COLO668 (cell line): ENCODE data around the gene PLCB4.

Experiments
- DNase-seq: peaks from one replicate; lab custom pipeline; 2025; ENCODE audit not compliant: unreplicated experiment; lab: John Stamatoyannopoulos, UW

Gene PLCB4

DNA sequence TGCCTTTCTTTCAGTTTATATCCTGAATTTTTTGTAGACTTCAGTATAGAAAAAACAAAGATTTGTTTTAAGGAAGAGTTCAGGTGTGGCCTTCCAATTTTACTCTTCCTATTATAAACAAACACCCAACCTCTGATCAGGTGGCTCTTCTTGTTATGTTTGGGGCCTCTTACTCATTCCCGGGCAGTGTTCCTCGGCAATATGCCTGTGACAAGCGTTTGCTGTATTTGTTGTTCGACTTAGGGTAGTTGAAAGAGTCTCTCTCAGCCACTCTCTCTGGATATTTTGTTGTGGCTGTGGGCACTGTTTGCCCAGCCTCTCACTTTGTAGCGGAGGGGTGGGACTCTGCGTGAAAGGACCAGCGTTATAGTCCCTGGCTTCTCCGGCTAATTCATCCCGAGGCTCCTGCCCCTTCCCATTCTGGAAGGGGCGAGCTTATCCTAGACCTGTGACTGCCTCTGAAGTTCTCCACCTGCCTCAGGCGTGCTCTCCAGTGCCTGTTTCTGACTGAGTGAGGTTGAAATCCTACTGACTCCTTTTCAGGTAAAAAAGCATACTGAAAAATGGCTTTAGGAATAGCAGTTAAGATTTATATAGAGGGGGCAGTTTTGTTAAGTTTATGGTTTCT, 97.4 kb downstream of the PLCB4 start:
- no peak for DNase-seq

DNA sequence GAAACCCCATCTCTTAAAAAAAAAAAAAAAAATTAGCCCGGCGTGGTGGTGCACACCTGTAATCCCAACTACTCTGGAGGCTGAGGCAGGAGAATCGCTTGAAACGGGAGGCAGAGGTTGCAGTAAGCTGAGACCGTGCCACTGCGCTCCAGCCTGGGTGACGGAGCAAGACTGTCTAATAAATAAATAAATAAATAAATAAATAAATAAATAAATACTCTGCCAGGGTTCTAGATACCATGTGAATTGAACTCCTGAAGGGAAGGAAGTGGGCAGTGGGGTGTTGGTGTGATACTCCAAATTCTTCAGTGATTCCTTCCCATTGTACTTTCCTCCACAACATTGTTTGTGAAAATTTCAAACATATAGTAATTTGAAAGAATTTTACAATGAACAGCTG, 100.5 kb downstream of the PLCB4 start:
- DNase-seq = no peak

GRCh38 chr20:9172851-9173250, 104.0 kb downstream of the PLCB4 start:
- no peak for DNase-seq

DNA sequence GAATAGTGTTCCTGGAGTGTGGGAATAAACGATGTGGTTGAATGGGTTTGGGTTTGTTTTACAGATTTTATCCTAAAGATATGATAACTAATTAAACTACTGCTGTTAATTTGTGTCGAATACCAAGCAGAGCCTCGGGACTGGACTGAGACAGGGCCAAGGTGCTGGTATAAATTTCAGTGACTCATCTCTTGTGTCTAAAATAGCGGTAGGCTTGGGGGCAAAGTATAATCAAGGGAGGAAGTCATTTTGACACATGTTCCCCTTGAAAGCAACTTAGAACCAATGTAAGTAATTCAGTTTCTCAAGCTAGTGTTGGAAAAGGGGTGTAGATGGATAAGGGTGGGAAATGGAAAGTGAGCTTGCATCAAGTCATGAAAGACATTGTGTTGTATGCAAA, 108.4 kb downstream of the PLCB4 start:
- no peak for DNase-seq

DNA sequence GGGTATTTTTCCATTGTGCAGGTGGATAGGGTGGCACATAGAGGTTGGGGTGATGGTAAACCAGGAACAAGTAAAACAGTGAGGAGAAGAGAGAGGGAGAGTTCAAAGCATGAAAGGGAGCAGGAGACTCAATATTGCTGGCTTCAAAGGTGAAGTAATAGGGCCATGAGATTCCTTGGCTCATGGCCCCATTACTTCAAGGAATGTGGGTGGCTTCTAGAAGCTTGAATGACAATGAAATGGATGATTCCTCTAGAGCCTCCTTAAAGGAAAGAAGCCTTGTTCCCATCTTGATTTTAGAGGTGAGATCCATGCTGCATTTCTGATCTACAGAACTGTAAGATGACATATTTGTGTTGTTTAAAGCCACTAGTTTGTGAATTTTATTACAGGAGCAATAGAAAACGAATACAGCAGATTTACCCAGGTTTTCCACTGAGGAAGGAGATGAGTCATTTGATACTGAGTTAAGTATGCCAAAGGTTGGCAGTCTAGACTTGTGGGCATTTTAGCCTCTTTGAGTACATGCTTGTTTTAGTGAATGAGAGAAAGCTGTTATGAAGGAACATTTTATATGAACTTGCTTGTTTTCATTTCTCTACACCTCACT, 110.4 kb downstream of the PLCB4 start:
- DNase-seq = no peak

DNA sequence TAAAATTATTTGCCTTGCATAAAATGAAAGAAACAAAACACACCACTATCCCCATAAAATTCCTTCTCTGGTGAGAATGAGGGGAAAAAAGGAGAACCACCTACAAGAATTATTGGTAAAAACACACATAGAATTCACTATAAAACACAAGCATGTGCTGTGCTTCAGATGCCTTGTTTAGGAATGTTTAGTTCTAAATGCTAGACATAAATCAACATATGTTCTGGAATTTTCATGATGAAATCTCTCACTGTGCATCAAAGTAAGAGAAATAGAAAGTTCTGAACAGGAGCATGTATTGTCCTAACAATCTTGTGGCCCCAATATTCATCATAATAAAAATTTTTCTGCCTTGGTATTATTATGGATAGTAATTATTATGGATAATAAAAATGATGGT, 111.0 kb downstream of the PLCB4 start:
- DNase-seq = no peak

DNA sequence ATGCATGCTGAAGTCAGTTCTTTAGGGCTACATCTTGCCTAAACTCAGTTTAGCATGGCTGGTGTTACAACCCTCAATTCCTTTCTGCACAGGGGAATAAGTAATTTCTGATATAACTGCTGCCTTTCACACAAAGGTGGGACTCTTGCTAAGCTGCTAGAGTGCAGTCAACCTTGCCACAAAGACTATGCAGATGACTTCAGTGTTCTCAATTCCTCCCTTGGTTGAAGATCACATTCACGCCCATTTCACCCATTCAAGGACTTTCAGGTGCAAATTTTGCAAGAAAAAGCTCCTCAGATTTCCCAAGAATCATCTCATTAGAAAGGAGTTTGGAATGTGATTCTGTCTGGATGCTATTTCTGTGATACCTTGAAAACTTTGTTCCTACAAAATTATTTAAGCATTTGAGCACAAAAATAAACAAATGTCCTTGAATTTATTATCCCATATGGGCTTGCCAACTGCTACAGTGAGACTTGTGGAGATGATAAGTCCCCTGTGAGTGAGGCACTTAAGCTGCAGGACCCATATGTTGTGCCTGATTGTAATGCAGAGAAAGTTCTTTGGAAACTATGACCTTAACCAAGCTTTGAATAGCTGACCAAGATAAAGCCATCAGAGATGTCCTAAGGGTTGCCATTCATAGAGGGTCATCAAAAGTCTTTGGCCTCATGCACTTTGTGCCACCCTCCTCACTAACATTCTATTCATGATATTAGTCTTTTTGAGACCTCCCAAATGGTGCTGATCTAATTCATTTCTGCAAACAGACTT, 111.8 kb downstream of the PLCB4 start:
- DNase-seq = no peak

DNA sequence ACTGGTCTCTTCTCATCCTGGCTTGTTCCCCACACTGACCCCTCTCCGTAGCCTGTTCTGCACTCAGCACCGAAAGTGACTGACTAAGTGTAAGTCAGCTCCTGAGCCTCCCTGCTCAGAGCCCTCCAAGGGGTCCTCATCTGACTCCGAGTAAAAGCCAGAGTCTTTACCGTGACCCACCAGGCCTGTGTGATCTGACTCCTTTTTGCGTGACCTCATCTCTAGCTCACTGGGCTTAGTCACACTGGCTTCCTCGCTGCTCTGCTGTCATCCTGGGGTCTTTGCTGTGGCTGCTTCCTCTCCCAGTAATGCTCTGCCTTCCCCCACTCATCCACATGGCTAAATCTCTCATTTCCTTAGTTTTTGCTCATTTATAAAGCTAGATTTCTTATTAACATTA, 116.6 kb downstream of the PLCB4 start:
- no peak for DNase-seq

GRCh38 chr20:9186396-9186795, 117.5 kb downstream of the PLCB4 start:
- DNase-seq = no peak

GRCh38 chr20:9195031-9195430, 126.1 kb downstream of the PLCB4 start:
- DNase-seq = no peak

GRCh38 chr20:9196110-9196509, 127.2 kb downstream of the PLCB4 start:
- DNase-seq = no peak

- DNase-seq = no peak
These were observed 129.6 kb downstream of the PLCB4 start for GRCh38 chr20:9198460-9198859.

GRCh38 chr20:9200196-9200595, 131.3 kb downstream of the PLCB4 start:
- DNase-seq = no peak

- no peak for DNase-seq
These were observed 131.7 kb downstream of the PLCB4 start for GRCh38 chr20:9200620-9201019.

- no peak for DNase-seq
These were observed 133.7 kb downstream of the PLCB4 start for GRCh38 chr20:9202420-9203080.

GRCh38 chr20:9203081-9203447, 134.2 kb downstream of the PLCB4 start:
- no peak for DNase-seq

DNA sequence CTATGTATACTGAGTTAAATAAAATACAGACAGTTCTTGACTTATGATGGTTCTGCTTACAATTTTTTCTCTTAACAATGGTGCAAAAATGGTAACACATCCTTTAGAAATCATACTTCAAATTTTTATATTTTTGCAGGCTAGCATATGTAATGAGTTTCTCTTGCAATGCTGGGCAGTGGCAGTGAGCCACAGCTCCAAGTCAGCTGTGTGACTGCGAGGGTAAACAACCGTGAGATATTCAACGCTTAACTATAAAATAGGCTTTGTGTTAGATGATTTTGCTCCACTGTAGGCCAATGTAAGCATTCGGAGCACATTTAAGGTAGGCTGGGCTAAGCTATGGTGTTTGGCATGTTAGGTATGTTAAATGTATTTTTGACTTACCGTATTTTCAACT, 136.1 kb downstream of the PLCB4 start:
- DNase-seq = no peak

- no peak for DNase-seq
These were observed 137.6 kb downstream of the PLCB4 start for GRCh38 chr20:9206486-9206885.

- DNase-seq = no peak
These were observed 138.4 kb downstream of the PLCB4 start for GRCh38 chr20:9207253-9207652.

- DNase-seq = no peak
These were observed 141.5 kb downstream of the PLCB4 start for GRCh38 chr20:9210356-9210755.

DNA sequence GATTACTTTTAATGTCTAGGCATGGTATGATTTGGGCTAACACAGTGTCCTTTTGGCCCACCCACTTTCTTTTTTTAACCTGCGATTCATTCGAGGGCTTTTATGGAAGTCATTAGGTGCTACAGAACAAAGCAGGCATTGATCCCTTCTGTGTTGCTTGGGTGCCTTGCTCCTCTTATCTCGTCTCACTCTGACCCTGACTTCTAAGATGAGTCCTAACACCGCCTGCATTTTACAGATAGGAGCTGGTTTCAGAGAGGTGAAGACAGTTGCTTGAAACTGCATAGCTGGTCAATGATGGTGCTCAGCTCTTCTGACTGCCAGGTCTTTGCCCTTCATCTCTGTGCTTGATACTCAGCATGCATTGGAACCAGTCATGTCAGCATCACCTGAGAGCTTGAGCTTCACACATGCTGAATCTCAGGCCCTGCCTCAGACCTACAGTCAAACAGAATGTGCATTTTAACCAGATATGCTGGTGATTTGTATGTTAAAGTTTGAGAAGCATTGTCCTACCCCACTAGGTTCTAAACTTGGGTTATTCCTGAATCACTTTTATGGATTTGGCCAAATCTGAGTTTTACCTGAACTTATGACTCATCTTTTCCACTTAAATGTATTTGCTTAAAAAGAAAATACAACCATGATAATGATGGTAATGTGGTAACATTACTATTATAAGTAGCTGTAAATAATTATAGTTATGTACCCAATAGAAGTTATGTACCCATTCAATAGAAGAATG, 142.3 kb downstream of the PLCB4 start:
- DNase-seq = no peak
